HEK293 (cell line): Measurements from ENCODE around the gene LBX1.

Experiments used
- CTCF ChIA-PET: fragments of 350-600 bp; formaldehyde crosslinking; extraction: SDS; loops from one replicate; lab custom pipeline; 2021; ENCODE audit warnings: antibody characterized with exemption; lab: Yijun Ruan, JAX
- POLR2A ChIA-PET: fragments of 300-600 bp; formaldehyde crosslinking; extraction: SDS; loops from one replicate; lab custom pipeline; 2020; ENCODE audit warnings: antibody characterized with exemption, inconsistent platforms; lab: Yijun Ruan, JAX
- H3K27ac ChIP-seq: fragments of 200-500 bp; sonication (Bioruptor generic); 2 replicates; pipeline ENCODE4 v1.5.1; 2014; ENCODE audit warnings: low read depth, low read length, control low read depth, inconsistent platforms; ENCODE audit errors: extremely low read depth
- H3K36me3 ChIP-seq, 2 experiments: fragments of 200-500 bp in 1 of 2; sonication (Bioruptor generic) in 1 of 2; 1 replicate in 1 of 2; 2 replicates in 1 of 2; pipeline ENCODE4 v1.5.1; 2014 to 2017; ENCODE audit warnings: inconsistent platforms in 2 of 2, low read length in 2 of 2; ENCODE audit not compliant: control insufficient read depth in 2 of 2, insufficient read depth in 1 of 2
- H3K4me1 ChIP-seq: fragments of 200-500 bp; sonication (Bioruptor generic); 2 replicates; pipeline ENCODE4 v1.5.1; 2014; ENCODE audit warnings: mild to moderate bottlenecking, low read length, inconsistent platforms; ENCODE audit not compliant: control insufficient read depth, insufficient read depth
- H3K4me3 ChIP-seq: 2 replicates; pipeline ENCODE4 v1.5.1; 2011; ENCODE audit warnings: low read depth, mild to moderate bottlenecking, control low read depth, low read length, moderate library complexity
- H3K9me3 ChIP-seq: fragments of 200-500 bp; sonication (Bioruptor generic); 2 replicates; pipeline ENCODE4 v1.5.1; 2014; ENCODE audit warnings: low read depth, low read length, inconsistent platforms; ENCODE audit not compliant: control insufficient read depth, insufficient read depth
- BCL11A ChIP-seq: fragments of 450-650 bp; formaldehyde crosslinking; IDR thresholded peaks from 2 replicates; pipeline ENCODE4 v1.5.1; 2016; ENCODE audit warnings: low read depth, missing biosample characterization, missing genetic modification characterization
- MYNN ChIP-seq: fragments of 450-650 bp; formaldehyde crosslinking; IDR thresholded peaks from 2 replicates; pipeline ENCODE4 v1.5.1; 2016; ENCODE audit warnings: missing biosample characterization, missing genetic modification characterization, borderline replicate concordance
- WT1 ChIP-seq: fragments of 450-650 bp; formaldehyde crosslinking; IDR thresholded peaks from 2 replicates; pipeline ENCODE4 v1.5.1; 2016; ENCODE audit warnings: missing biosample characterization, missing genetic modification characterization
- ZBTB48 ChIP-seq: fragments of 450-650 bp; formaldehyde crosslinking; IDR thresholded peaks from 2 replicates; pipeline ENCODE4 v1.5.1; 2016; ENCODE audit warnings: missing biosample characterization, missing genetic modification characterization
- ZBTB7A ChIP-seq: fragments of 450-650 bp; formaldehyde crosslinking; IDR thresholded peaks from 2 replicates; pipeline ENCODE4 v1.5.1; 2016; ENCODE audit warnings: low read depth, missing biosample characterization, missing genetic modification characterization
- ZFHX2 ChIP-seq: fragments of 450-650 bp; formaldehyde crosslinking; conservative IDR thresholded peaks from 2 replicates; pipeline ENCODE4 v1.5.1; 2016; ENCODE audit warnings: missing biosample characterization, missing genetic modification characterization
- ZNF132 ChIP-seq: fragments of 450-650 bp; formaldehyde crosslinking; IDR thresholded peaks from 2 replicates; pipeline ENCODE4 v1.5.1; 2017; ENCODE audit warnings: missing biosample characterization, missing genetic modification characterization, borderline replicate concordance
- ZNF184 ChIP-seq: fragments of 450-650 bp; IDR thresholded peaks from 2 replicates; pipeline ENCODE4 v1.5.1; 2018; ENCODE audit warnings: missing biosample characterization, mild to moderate bottlenecking, missing genetic modification characterization
- ZNF211 ChIP-seq: fragments of 450-650 bp; formaldehyde crosslinking; IDR thresholded peaks from 2 replicates; pipeline ENCODE4 v1.5.1; 2016; ENCODE audit warnings: low read depth, missing biosample characterization, missing genetic modification characterization
- ZNF248 ChIP-seq: fragments of 450-650 bp; formaldehyde crosslinking; IDR thresholded peaks from 2 replicates; pipeline ENCODE4 v1.5.1; 2017; ENCODE audit warnings: missing biosample characterization, missing genetic modification characterization
- ZNF302 ChIP-seq: fragments of 450-650 bp; formaldehyde crosslinking; IDR thresholded peaks from 2 replicates; pipeline ENCODE4 v1.5.1; 2016; ENCODE audit warnings: missing biosample characterization, missing genetic modification characterization, low read depth
- ZNF354C ChIP-seq: fragments of 450-650 bp; formaldehyde crosslinking; IDR thresholded peaks from 2 replicates; pipeline ENCODE4 v1.5.1; 2016; ENCODE audit warnings: missing biosample characterization, missing genetic modification characterization, low read depth, borderline replicate concordance
- ZNF433 ChIP-seq: fragments of 450-650 bp; formaldehyde crosslinking; IDR thresholded peaks from 2 replicates; pipeline ENCODE4 v1.5.1; 2016; ENCODE audit warnings: missing biosample characterization, missing genetic modification characterization, low read depth
- ZNF48 ChIP-seq: fragments of 450-650 bp; formaldehyde crosslinking; IDR thresholded peaks from 2 replicates; pipeline ENCODE4 v1.5.1; 2016; ENCODE audit warnings: missing biosample characterization, missing genetic modification characterization
- ZNF501 ChIP-seq: fragments of 450-650 bp; formaldehyde crosslinking; IDR thresholded peaks from 2 replicates; pipeline ENCODE4 v1.5.1; 2016; ENCODE audit warnings: missing biosample characterization, missing genetic modification characterization
- ZNF600 ChIP-seq: fragments of 450-650 bp; formaldehyde crosslinking; IDR thresholded peaks from 2 replicates; pipeline ENCODE4 v1.5.1; 2016; ENCODE audit warnings: missing biosample characterization, missing genetic modification characterization
- ZNF677 ChIP-seq: fragments of 450-650 bp; IDR thresholded peaks from 2 replicates; pipeline ENCODE4 v1.5.0; 2018; ENCODE audit warnings: missing biosample characterization, mild to moderate bottlenecking, missing genetic modification characterization, moderate library complexity
- ZNF76 ChIP-seq: fragments of 450-650 bp; formaldehyde crosslinking; IDR thresholded peaks from 2 replicates; pipeline ENCODE4; 2016; ENCODE audit warnings: low read depth, missing biosample characterization, missing genetic modification characterization, borderline replicate concordance
- ZNF768 ChIP-seq: fragments of 450-650 bp; formaldehyde crosslinking; IDR thresholded peaks from 2 replicates; pipeline ENCODE4 v1.5.1; 2018; ENCODE audit warnings: missing biosample characterization, mild to moderate bottlenecking, missing genetic modification characterization
- ZNF777 ChIP-seq: fragments of 450-650 bp; formaldehyde crosslinking; IDR thresholded peaks from 2 replicates; pipeline ENCODE4 v1.5.1; 2017; ENCODE audit warnings: missing biosample characterization, missing genetic modification characterization, borderline replicate concordance
- TF ChIP-seq, protein P1 (sequence below): sonication (generic); formaldehyde crosslinking; IDR thresholded peaks from 2 replicates; pipeline ENCODE4 v1.8.1; 2022; ENCODE audit warnings: mild to moderate bottlenecking, moderate library complexity, missing genetic modification reagents
- TF ChIP-seq, protein P2 (sequence below): fragments of 450-650 bp; formaldehyde crosslinking; IDR thresholded peaks from 2 replicates; pipeline ENCODE4 v1.5.1; 2017; ENCODE audit warnings: missing biosample characterization, mild to moderate bottlenecking, missing genetic modification characterization, moderate library complexity
- TF ChIP-seq, protein P3 (sequence below): fragments of 450-650 bp; formaldehyde crosslinking; IDR thresholded peaks from 2 replicates; pipeline ENCODE4 v1.5.1; 2016; ENCODE audit warnings: missing biosample characterization, missing genetic modification characterization
- TF ChIP-seq, protein P4 (sequence below): fragments of 450-650 bp; formaldehyde crosslinking; IDR thresholded peaks from 2 replicates; pipeline ENCODE4 v1.5.1; 2017; ENCODE audit warnings: missing biosample characterization, missing genetic modification characterization
- TF ChIP-seq, protein P5 (sequence below): fragments of 450-650 bp; formaldehyde crosslinking; IDR thresholded peaks from 2 replicates; pipeline ENCODE4 v1.5.1; 2016; ENCODE audit warnings: missing biosample characterization, missing genetic modification characterization, low read depth
- TF ChIP-seq, protein P6 (sequence below): fragments of 450-650 bp; formaldehyde crosslinking; IDR thresholded peaks from 2 replicates; pipeline ENCODE4 v1.5.1; 2016; ENCODE audit warnings: missing biosample characterization, missing genetic modification characterization

The LBX1 gene

DNA sequence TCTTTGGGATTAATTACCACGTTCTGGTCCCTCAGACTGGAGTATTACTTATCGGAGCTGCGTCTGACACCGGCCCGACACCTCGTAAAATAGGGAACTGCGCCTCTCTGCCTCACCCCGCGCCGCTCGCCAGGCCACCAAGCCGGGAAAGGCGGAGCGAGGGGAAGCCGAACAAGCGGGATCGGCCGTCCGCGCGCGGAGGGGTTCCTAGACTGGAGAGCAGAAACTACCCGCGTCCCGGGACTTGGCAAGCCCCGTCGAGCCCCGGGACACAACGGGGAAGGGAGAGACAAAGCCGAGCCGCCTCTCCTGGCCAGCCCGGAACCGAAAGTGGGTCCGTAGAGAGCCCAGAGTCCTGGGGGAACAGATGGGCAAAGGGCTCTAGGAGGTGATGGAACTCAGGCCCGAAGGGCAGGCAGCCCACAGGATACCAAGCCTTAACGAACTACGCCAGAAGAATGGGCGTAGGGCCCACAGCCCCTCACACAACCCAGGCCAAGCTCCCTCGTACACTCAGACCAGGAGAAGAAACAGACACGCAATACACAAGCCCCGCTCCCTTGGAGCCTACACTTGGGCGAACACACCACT is 6.5 kb downstream of the LBX1 start (continued):
- TF ChIP-seq, protein P1, sequence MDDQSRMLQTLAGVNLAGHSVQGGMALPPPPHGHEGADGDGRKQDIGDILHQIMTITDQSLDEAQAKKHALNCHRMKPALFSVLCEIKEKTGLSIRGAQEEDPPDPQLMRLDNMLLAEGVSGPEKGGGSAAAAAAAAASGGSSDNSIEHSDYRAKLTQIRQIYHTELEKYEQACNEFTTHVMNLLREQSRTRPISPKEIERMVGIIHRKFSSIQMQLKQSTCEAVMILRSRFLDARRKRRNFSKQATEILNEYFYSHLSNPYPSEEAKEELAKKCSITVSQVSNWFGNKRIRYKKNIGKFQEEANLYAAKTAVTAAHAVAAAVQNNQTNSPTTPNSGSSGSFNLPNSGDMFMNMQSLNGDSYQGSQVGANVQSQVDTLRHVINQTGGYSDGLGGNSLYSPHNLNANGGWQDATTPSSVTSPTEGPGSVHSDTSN (CRISPR knock-in tag) = no peak

DNA sequence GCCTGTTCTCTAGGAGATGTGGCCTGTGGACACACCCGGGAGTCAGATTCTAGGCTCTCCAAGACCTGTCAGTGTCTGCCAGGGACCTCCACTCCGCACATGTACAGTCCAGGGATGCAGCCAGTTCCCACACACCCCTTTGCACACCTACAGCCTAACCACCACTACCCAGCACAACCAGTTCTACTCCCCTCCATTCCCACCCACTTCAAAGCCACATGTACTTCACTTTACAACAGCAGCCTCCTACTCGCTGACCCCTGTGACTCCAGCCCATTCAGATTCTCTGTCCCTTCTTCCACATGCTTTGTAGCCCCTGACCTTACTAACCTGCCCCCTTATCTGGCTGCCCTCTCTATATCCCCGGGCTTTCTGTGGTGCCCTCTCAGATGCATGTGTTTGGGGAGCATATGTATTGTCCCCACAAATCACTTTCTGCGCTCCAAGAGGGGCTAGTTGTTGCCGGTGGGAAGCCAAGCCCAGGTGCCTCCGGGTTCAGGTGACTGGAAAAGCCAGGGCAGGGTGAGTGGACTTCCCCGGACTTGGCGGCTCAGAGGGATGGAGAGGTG is 7.2 kb downstream of the LBX1 start:
- POLR2A ChIA-PET = interaction anchor here (2.0 kb wide), 1 partner anchor 8 kb away, joined by 11 read pairs; the partner anchor contains the start of gene LBX1
- Histone ChIP-seq H3K4me1 (no peaks in the 10 kb centered on the region), H3K36me3 (no peaks in the 10 kb centered on the region), H3K4me3 (no peak overlapping the region), H3K9me3 (no peaks in the 10 kb centered on the region), H3K27ac (no peak overlapping the region)
- CTCF ChIA-PET = interaction anchor here (1.9 to 2.4 kb wide), 2 partner anchors 8 to 61 kb away, joined by 4 to 8 read pairs; no protein-coding TSS in a partner anchor
- no peak for TF ChIP-seq BCL11A
- peak; percentile 99 for TF ChIP-seq ZFHX2
- TF ChIP-seq ZNF76 (tag by site-specific recombination) = no peak
- TF ChIP-seq, protein P2, sequence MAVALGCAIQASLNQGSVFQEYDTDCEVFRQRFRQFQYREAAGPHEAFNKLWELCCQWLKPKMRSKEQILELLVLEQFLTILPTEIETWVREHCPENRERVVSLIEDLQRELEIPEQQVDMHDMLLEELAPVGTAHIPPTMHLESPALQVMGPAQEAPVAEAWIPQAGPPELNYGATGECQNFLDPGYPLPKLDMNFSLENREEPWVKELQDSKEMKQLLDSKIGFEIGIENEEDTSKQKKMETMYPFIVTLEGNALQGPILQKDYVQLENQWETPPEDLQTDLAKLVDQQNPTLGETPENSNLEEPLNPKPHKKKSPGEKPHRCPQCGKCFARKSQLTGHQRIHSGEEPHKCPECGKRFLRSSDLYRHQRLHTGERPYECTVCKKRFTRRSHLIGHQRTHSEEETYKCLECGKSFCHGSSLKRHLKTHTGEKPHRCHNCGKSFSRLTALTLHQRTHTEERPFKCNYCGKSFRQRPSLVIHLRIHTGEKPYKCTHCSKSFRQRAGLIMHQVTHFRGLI (tag by site-specific recombination) = no peak
- TF ChIP-seq, protein P3, sequence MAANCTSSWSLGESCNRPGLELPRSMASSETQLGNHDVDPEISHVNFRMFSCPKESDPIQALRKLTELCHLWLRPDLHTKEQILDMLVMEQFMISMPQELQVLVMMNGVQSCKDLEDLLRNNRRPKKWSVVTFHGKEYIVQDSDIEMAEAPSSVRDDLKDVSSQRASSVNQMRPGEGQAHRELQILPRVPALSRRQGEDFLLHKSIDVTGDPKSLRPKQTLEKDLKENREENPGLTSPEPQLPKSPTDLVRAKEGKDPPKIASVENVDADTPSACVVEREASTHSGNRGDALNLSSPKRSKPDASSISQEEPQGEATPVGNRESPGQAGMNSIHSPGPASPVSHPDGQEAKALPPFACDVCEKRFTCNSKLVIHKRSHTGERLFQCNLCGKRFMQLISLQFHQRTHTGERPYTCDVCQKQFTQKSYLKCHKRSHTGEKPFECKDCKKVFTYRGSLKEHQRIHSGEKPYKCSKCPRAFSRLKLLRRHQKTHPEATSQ (tag by site-specific recombination) = no peak
- 0 out of 2 replicates have a peak, but pooled peaks have one; percentile 22 for TF ChIP-seq ZBTB7A
- TF ChIP-seq, protein P4, sequence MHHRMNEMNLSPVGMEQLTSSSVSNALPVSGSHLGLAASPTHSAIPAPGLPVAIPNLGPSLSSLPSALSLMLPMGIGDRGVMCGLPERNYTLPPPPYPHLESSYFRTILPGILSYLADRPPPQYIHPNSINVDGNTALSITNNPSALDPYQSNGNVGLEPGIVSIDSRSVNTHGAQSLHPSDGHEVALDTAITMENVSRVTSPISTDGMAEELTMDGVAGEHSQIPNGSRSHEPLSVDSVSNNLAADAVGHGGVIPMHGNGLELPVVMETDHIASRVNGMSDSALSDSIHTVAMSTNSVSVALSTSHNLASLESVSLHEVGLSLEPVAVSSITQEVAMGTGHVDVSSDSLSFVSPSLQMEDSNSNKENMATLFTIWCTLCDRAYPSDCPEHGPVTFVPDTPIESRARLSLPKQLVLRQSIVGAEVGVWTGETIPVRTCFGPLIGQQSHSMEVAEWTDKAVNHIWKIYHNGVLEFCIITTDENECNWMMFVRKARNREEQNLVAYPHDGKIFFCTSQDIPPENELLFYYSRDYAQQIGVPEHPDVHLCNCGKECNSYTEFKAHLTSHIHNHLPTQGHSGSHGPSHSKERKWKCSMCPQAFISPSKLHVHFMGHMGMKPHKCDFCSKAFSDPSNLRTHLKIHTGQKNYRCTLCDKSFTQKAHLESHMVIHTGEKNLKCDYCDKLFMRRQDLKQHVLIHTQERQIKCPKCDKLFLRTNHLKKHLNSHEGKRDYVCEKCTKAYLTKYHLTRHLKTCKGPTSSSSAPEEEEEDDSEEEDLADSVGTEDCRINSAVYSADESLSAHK = no peak
- no peak for TF ChIP-seq WT1
- TF ChIP-seq ZNF248 (tag by site-specific recombination) = no peak
- no peak for TF ChIP-seq ZNF677 (tag by site-specific recombination)
- TF ChIP-seq ZNF302 (tag by site-specific recombination) = no peak
- TF ChIP-seq ZNF48 (tag by site-specific recombination) = no peak
- TF ChIP-seq ZNF354C (tag by site-specific recombination) = no peak
- TF ChIP-seq, protein P5, sequence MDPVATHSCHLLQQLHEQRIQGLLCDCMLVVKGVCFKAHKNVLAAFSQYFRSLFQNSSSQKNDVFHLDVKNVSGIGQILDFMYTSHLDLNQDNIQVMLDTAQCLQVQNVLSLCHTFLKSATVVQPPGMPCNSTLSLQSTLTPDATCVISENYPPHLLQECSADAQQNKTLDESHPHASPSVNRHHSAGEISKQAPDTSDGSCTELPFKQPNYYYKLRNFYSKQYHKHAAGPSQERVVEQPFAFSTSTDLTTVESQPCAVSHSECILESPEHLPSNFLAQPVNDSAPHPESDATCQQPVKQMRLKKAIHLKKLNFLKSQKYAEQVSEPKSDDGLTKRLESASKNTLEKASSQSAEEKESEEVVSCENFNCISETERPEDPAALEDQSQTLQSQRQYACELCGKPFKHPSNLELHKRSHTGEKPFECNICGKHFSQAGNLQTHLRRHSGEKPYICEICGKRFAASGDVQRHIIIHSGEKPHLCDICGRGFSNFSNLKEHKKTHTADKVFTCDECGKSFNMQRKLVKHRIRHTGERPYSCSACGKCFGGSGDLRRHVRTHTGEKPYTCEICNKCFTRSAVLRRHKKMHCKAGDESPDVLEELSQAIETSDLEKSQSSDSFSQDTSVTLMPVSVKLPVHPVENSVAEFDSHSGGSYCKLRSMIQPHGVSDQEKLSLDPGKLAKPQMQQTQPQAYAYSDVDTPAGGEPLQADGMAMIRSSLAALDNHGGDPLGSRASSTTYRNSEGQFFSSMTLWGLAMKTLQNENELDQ (tag by site-specific recombination) = no peak
- no peak for TF ChIP-seq ZNF777 (tag by site-specific recombination)
- no peak for TF ChIP-seq ZNF501
- peak; percentile 35; the same call in 1 of the 2 replicates for TF ChIP-seq ZNF600 (tag by site-specific recombination)
- no peak for TF ChIP-seq MYNN (tag by site-specific recombination)
- TF ChIP-seq, protein P6, sequence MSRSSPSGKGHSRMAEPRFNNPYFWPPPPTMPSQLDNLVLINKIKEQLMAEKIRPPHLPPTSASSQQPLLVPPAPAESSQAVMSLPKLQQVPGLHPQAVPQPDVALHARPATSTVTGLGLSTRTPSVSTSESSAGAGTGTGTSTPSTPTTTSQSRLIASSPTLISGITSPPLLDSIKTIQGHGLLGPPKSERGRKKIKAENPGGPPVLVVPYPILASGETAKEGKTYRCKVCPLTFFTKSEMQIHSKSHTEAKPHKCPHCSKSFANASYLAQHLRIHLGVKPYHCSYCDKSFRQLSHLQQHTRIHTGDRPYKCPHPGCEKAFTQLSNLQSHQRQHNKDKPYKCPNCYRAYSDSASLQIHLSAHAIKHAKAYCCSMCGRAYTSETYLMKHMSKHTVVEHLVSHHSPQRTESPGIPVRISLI = no peak
- TF ChIP-seq ZNF211 = no peak
- no peak for TF ChIP-seq ZNF768 (tag by site-specific recombination)
- 0 out of 2 replicates have a peak, but pooled peaks have one; percentile 59 for TF ChIP-seq ZBTB48 (tag by site-specific recombination)
- TF ChIP-seq ZNF433 = no peak
- no peak for TF ChIP-seq ZNF132
- TF ChIP-seq ZNF184 (tag by site-specific recombination) = no peak
